Measurements from ENCODE around the gene ZNF558. TPM values are rescaled to one million over a fixed set of nuclear protein-coding genes. Genes with fewer than 3 reads are reported as not detected.

Gene ZNF558
- total RNA-seq, 1 experiment from 2014 or later, result 12.3 TPM

GRCh38 chr19:8849232-8849631 is 17.1 kb upstream of the ZNF558 start:
- H3K9me3 Mint-ChIP-seq (ENCODE audit: low read depth, unreplicated experiment), result peaks cover 8% of the 10 kb centered on the region
- DNase-seq, result no peak
- BruUV-seq (replicated peaks), result no TSS peak
- no peaks in the 10 kb centered on the region for H3K36me3 Mint-ChIP-seq (ENCODE audit: insufficient read depth, unreplicated experiment)
- intact Hi-C loops (cut with micrococcal nuclease; ENCODE audit: unreplicated experiment), result no loop called here
- no peaks in the 10 kb centered on the region for H3K4me1 Mint-ChIP-seq (ENCODE audit: low read depth, unreplicated experiment)
- CTCF ChIA-PET, result no interaction called here
- H3K27ac Mint-ChIP-seq (ENCODE audit: unreplicated experiment), result no peak overlapping the region
- no peak for TF ChIP-seq CTCF (IDR thresholded peaks at IDR 0.05; ENCODE audit: unreplicated experiment)
- H3K27me3 Mint-ChIP-seq (ENCODE audit: unreplicated experiment), result no peaks in the 10 kb centered on the region
- H3K4me3 Mint-ChIP-seq (ENCODE audit: low read depth, unreplicated experiment), result no peak overlapping the region

- CTCF ChIA-PET, result no interaction called here
- intact Hi-C loops (cut with micrococcal nuclease; ENCODE audit: unreplicated experiment), result no loop called here
- H3K4me3 Mint-ChIP-seq (ENCODE audit: low read depth, unreplicated experiment), result no peak overlapping the region
- H3K27ac Mint-ChIP-seq (ENCODE audit: unreplicated experiment), result no peak overlapping the region
- no peaks in the 10 kb centered on the region for H3K4me1 Mint-ChIP-seq (ENCODE audit: low read depth, unreplicated experiment)
- no peak for DNase-seq
- H3K27me3 Mint-ChIP-seq (ENCODE audit: unreplicated experiment), result no peaks in the 10 kb centered on the region
- H3K9me3 Mint-ChIP-seq (ENCODE audit: low read depth, unreplicated experiment), result peaks cover 8% of the 10 kb centered on the region
- no peaks in the 10 kb centered on the region for H3K36me3 Mint-ChIP-seq (ENCODE audit: insufficient read depth, unreplicated experiment)
- no peak for TF ChIP-seq CTCF (IDR thresholded peaks at IDR 0.05; ENCODE audit: unreplicated experiment)
- BruUV-seq (replicated peaks), result no TSS peak
These were observed 14.7 kb upstream of the ZNF558 start for GRCh38 chr19:8846819-8847218.

- no peak for DNase-seq
- peaks cover 2% of the 10 kb centered on the region for H3K9me3 Mint-ChIP-seq (ENCODE audit: low read depth, unreplicated experiment)
- H3K4me1 Mint-ChIP-seq (ENCODE audit: low read depth, unreplicated experiment), result no peaks in the 10 kb centered on the region
- TF ChIP-seq CTCF (IDR thresholded peaks at IDR 0.05; ENCODE audit: unreplicated experiment), result no peak
- intact Hi-C loops (cut with micrococcal nuclease; ENCODE audit: unreplicated experiment), result no loop called here
- CTCF ChIA-PET, result no interaction called here
- no peaks in the 10 kb centered on the region for H3K36me3 Mint-ChIP-seq (ENCODE audit: insufficient read depth, unreplicated experiment)
- no peaks in the 10 kb centered on the region for H3K27me3 Mint-ChIP-seq (ENCODE audit: unreplicated experiment)
- H3K4me3 Mint-ChIP-seq (ENCODE audit: low read depth, unreplicated experiment), result no peak overlapping the region
- H3K27ac Mint-ChIP-seq (ENCODE audit: unreplicated experiment), result no peak overlapping the region
- BruUV-seq (replicated peaks), result no TSS peak
These were observed 8.6 kb upstream of the ZNF558 start for GRCh38 chr19:8840708-8841107.

GRCh38 chr19:8835877-8836276 is 3.8 kb upstream of the ZNF558 start:
- CTCF ChIA-PET, result no interaction called here
- no peaks in the 10 kb centered on the region for H3K4me1 Mint-ChIP-seq (ENCODE audit: low read depth, unreplicated experiment)
- BruUV-seq (replicated peaks), result no TSS peak
- H3K4me3 Mint-ChIP-seq (ENCODE audit: low read depth, unreplicated experiment), result no peak overlapping the region
- peaks cover 18% of the 10 kb centered on the region for H3K36me3 Mint-ChIP-seq (ENCODE audit: insufficient read depth, unreplicated experiment)
- H3K9me3 Mint-ChIP-seq (ENCODE audit: low read depth, unreplicated experiment), result peaks cover 2% of the 10 kb centered on the region
- intact Hi-C loops (cut with micrococcal nuclease; ENCODE audit: unreplicated experiment), result loop anchor here (10.0 kb wide), 1 partner anchor 181 kb away; no protein-coding TSS in a partner anchor
- no peak for TF ChIP-seq CTCF (IDR thresholded peaks at IDR 0.05; ENCODE audit: unreplicated experiment)
- no peaks in the 10 kb centered on the region for H3K27me3 Mint-ChIP-seq (ENCODE audit: unreplicated experiment)
- no peak for DNase-seq
- H3K27ac Mint-ChIP-seq (ENCODE audit: unreplicated experiment), result no peak overlapping the region

Data from Calu3 (cell line).